ENCODE data around the gene MAPK8IP3.

Gene MAPK8IP3

GRCh38 chr16:1768767-1769401 lies 62.9 kb downstream of the MAPK8IP3 start:
- H3K27ac ChIP-seq (ENCODE audit: low read length) = no peak overlapping the region
- H3K36me3 ChIP-seq (replicated peaks; ENCODE audit: insufficient read depth, low read length) = no peaks in the 10 kb centered on the region
- H3K9ac ChIP-seq (ENCODE audit: low read length) = no peak overlapping the region

GRCh38 chr16:1769402-1770300 lies 63.7 kb downstream of the MAPK8IP3 start:
- H3K4me1 ChIP-seq (ENCODE audit: low read length) = 0 out of 2 replicates have a peak, but pooled peaks cover 3% of the 10 kb centered on the region
- no peaks in the 10 kb centered on the region for H3K27me3 ChIP-seq (replicated peaks; ENCODE audit: insufficient read depth, low read length)
- H3K36me3 ChIP-seq (replicated peaks; ENCODE audit: insufficient read depth, low read length) = no peaks in the 10 kb centered on the region
- H3K9me3 ChIP-seq (replicated peaks; ENCODE audit: insufficient read depth, low read length) = no peaks in the 10 kb centered on the region
- peaks cover 34% of the 10 kb centered on the region for H3K79me2 ChIP-seq (ENCODE audit: low read length)
- peaks cover 13% of the 10 kb centered on the region for H3F3A ChIP-seq (ENCODE audit: insufficient read depth, low read length)
- no peak for DNase-seq
- H3K27ac ChIP-seq (ENCODE audit: low read length) = no peak overlapping the region
- TF ChIP-seq EZH2 (optimal IDR thresholded peaks at IDR 0.05; ENCODE audit: low read depth, low read length) (no peak), EZH2phosphoT487 (IDR thresholded peaks at IDR 0.05; ENCODE audit: low read length) (no peak)
- no peaks in the 10 kb centered on the region for H3K9me2 ChIP-seq (replicated peaks; ENCODE audit: insufficient read depth, low read length)
- no peaks in the 10 kb centered on the region for H4K20me1 ChIP-seq (ENCODE audit: insufficient read depth, low read length)
- no peak overlapping the region for H3K4me2 ChIP-seq (ENCODE audit: low read depth, low read length)
- no peak overlapping the region for H3K9ac ChIP-seq (ENCODE audit: low read length)
- H3K4me3 ChIP-seq (ENCODE audit: low read length) = no peak overlapping the region
- H2AFZ ChIP-seq (ENCODE audit: low read length) = no peak overlapping the region

More at GRCh38 chr16:1768767-1769401, 62.9 kb downstream of the MAPK8IP3 start:
- H3K4me1 ChIP-seq (ENCODE audit: low read length) = no peaks in the 10 kb centered on the region
- H3K9me3 ChIP-seq (replicated peaks; ENCODE audit: insufficient read depth, low read length) = no peaks in the 10 kb centered on the region
- H3K9me2 ChIP-seq (replicated peaks; ENCODE audit: insufficient read depth, low read length) = no peaks in the 10 kb centered on the region
- no peak overlapping the region for H2AFZ ChIP-seq (ENCODE audit: low read length)
- no peak for DNase-seq
- TF ChIP-seq CTCF (IDR thresholded peaks at IDR 0.05; ENCODE audit: low read length) (no peak), EZH2 (optimal IDR thresholded peaks at IDR 0.05; ENCODE audit: low read depth, low read length) (no peak), EZH2phosphoT487 (IDR thresholded peaks at IDR 0.05; ENCODE audit: low read length) (no peak)
- H3K27me3 ChIP-seq (replicated peaks; ENCODE audit: insufficient read depth, low read length) = no peaks in the 10 kb centered on the region
- no peaks in the 10 kb centered on the region for H4K20me1 ChIP-seq (ENCODE audit: insufficient read depth, low read length)
- H3K79me2 ChIP-seq (ENCODE audit: low read length) = peaks cover 26% of the 10 kb centered on the region
- no peak overlapping the region for H3K4me3 ChIP-seq (ENCODE audit: low read length)
- H3F3A ChIP-seq (ENCODE audit: insufficient read depth, low read length) = peaks cover 13% of the 10 kb centered on the region
- H3K4me2 ChIP-seq (ENCODE audit: low read depth, low read length) = no peak overlapping the region

- H3K4me2 ChIP-seq (ENCODE audit: low read depth, low read length) = peak overlapping the region; percentile 66; the same call in 1 of the 2 replicates
These were observed 64.6 kb downstream of the MAPK8IP3 start for GRCh38 chr16:1770328-1771187.

More at GRCh38 chr16:1770328-1771187, 64.6 kb downstream of the MAPK8IP3 start:
- TF ChIP-seq CTCF (IDR thresholded peaks at IDR 0.05; ENCODE audit: low read length) = no peak
- no peaks in the 10 kb centered on the region for H3K27me3 ChIP-seq (replicated peaks; ENCODE audit: insufficient read depth, low read length)
- no peaks in the 10 kb centered on the region for H3K9me2 ChIP-seq (replicated peaks; ENCODE audit: insufficient read depth, low read length)
- H3K27ac ChIP-seq (ENCODE audit: low read length) = no peak overlapping the region
- H3K9me3 ChIP-seq (replicated peaks; ENCODE audit: insufficient read depth, low read length) = no peaks in the 10 kb centered on the region
- H2AFZ ChIP-seq (ENCODE audit: low read length) = no peak overlapping the region
- H3K4me1 ChIP-seq (ENCODE audit: low read length) = 0 out of 2 replicates have a peak, but pooled peaks cover 3% of the 10 kb centered on the region
- H3K4me3 ChIP-seq (ENCODE audit: low read length) = peak overlapping the region; percentile 96
- peak overlapping the region; percentile 28; the same call in 1 of the 2 replicates for H3K9ac ChIP-seq (ENCODE audit: low read length)
- H3K36me3 ChIP-seq (replicated peaks; ENCODE audit: insufficient read depth, low read length) = no peaks in the 10 kb centered on the region
- DNase-seq = no peak
- peaks cover 43% of the 10 kb centered on the region for H3K79me2 ChIP-seq (ENCODE audit: low read length)
- H4K20me1 ChIP-seq (ENCODE audit: insufficient read depth, low read length) = no peaks in the 10 kb centered on the region
- peaks cover 13% of the 10 kb centered on the region for H3F3A ChIP-seq (ENCODE audit: insufficient read depth, low read length)
